KBM-7 (cell line): ENCODE measurements around the gene STON1.
A peak's percentile ranks its signal among the peaks of the same experiment; 100 is the strongest.
"Not testable (repeated sequence)": the region's sequence is repeated elsewhere in the genome, so short reads cannot be mapped to it uniquely, and the experiment has no call there.

Experiments used
- DNase-seq: peaks from one replicate; pipeline ENCODE4 v3.0.0-alpha.2; 2015
- in situ Hi-C: fragments of 300-500 bp; cut with MboI; formaldehyde crosslinking; loops from 2 replicates; pipeline ENCODE4 v1.14.3; 2020; ENCODE audit warnings: low sequenced_read_pairs, low pct_unique_long_range_greater_than_20kb, mixed read lengths

Gene STON1, protein sequence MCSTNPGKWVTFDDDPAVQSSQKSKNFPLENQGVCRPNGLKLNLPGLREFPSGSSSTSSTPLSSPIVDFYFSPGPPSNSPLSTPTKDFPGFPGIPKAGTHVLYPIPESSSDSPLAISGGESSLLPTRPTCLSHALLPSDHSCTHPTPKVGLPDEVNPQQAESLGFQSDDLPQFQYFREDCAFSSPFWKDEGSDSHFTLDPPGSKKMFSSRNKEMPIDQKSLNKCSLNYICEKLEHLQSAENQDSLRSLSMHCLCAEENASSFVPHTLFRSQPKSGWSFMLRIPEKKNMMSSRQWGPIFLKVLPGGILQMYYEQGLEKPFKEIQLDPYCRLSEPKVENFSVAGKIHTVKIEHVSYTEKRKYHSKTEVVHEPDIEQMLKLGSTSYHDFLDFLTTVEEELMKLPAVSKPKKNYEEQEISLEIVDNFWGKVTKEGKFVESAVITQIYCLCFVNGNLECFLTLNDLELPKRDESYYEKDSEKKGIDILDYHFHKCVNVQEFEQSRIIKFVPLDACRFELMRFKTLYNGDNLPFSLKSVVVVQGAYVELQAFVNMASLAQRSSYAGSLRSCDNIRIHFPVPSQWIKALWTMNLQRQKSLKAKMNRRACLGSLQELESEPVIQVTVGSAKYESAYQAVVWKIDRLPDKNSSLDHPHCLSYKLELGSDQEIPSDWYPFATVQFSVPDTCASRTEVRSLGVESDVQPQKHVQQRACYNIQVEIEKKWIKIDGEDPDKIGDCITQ

DNA sequence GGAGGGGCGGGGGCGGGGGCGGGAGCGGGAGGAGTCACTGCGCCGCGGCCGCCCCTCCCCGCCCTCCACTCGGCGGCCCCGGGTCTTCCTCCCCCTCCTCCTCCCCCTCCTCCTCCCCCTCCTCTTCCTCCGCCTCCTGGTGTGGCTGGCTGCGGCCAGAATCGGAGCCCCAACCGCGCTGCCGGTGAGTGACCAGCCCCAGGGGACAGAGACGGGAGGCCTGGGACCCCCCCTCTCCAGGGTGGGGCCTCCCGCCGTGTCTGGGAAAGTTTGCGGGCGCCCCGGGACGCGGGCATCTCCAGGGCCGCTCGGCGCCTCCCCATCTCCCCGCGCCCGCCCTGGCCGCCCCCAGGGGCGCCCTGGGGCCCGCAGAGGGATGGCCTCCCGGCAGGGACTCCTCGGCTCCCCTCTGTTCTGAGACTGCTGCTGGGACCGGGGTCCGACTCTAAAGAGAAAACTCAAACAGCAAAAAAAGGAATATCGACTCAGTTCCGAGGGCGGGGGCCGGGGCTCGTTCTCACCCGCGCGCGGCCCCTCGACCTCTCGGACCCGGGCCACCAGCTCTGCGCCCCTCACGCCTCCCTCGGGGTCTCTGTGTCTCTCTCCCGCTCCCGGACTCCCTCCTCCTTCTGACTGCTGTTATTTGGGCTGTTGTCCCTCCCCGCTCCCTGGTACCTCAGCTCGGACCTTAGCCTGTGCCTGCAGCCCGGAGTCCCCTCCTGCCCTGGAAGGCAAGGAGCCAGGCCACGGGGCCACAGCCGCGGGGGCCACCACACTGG, at the start of gene STON1:
Gene STON1 (plus strand): TSS at position 122 of the 779 bp plus-strand sequence. CDS start 50,480 bp downstream, outside the sequence.
- peak; percentile 38 for DNase-seq
- in situ Hi-C loops: no loop called here

DNA sequence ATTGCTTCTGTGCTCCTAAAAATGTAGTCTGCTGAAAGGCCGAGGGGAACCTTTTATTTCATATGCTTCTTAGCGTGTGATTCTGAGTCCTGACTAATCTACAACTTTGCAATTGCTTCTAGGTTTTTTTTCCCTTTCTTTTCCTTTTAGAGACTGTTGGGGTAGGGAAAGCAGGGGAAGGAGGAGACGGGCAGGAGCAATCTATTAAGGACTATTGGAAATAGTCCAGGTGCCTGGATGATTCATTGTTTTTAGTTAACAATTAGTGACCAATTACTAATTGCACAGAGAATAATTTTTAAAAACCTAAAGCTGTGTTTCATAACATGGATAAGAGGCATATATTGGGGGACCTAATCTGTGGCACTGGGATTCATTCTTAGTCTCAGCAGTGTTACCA, 49.4 kb upstream of the STON1 start:
- in situ Hi-C loops: no loop called here

DNA sequence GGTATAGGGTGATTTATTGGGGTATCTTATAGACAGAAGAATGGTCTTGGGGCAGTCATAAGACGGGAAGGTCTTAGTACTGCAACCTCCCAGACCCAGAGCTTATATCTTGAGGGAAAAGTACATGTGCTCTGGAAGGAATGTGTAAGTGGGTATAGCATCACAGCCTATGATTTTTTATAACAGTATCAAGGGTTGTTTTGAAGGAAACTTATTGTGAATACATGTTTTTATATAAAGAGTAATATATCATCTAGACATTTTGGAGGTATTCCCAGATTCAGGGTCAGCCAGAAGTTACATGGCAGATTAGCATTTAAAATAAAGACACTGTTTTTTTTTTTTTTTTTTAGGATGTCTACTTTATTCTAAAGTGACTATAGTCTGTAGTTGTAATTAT, 47.6 kb upstream of the STON1 start:
- DNase-seq: no peak
- in situ Hi-C loops: no loop called here

More for the DNA sequence above, 49.4 kb upstream of the STON1 start:
- no peak for DNase-seq

DNA sequence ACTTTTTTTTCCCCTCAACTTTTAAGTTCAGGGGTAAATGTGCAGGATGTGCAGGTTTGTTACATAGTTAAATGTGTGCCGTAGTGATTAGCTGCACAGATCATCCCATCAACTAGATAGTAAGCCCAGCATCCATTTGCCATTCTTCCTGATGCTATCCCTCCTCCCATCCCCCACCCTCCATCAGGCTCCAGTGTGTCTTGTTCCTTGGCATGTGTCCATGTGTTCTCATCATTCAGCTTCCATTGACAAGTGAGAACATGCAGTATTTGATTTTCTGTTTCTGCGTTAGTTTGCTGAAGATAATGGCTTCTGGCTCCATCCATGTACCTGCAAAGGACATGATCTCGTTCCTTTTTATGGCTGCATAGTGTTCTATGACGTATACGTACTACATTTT, 47.2 kb upstream of the STON1 start:
- DNase-seq: no peak

DNA sequence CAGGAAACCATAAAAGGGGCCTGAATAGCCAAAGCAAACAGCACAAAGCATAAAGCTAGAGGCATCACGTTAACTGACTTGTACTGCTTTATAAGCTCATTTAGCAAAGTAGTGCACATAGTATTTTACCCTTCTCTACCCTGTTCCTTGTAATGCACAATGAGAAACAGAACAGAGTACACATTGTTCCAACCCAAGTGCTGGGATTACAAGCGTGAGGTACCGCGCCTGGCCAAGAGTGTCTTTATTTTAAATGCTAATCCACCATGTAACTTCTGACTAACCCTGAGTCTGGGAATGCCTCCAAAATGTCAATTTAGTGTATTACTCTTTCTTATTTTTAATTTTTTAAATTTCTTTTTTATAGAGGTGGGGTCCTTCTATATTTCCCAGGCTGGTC, 46.4 kb upstream of the STON1 start:
- no peak for DNase-seq
- in situ Hi-C loops: no loop called here

More for the DNA sequence above, 47.2 kb upstream of the STON1 start:
- in situ Hi-C loops: no loop called here

DNA sequence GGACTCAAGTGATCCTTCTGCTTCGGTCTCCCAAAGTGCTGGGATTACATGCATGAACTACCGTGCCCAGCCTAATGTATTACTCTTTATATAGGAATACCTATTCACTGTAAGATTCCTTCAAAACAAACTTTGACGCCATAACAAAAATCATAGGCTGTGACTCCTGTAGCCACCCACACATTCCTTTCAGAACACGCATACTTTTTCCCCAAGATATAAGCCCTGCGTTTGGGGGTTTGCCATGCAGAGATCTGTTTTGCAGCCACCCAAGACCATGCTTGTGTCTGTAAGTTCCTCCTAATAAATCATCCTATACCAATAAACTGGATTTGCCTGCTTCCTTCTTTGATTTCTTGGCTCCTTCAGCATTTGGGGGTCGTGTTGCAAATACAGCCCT, 46.0 kb upstream of the STON1 start:
- DNase-seq: no peak
- in situ Hi-C loops: no loop called here

DNA sequence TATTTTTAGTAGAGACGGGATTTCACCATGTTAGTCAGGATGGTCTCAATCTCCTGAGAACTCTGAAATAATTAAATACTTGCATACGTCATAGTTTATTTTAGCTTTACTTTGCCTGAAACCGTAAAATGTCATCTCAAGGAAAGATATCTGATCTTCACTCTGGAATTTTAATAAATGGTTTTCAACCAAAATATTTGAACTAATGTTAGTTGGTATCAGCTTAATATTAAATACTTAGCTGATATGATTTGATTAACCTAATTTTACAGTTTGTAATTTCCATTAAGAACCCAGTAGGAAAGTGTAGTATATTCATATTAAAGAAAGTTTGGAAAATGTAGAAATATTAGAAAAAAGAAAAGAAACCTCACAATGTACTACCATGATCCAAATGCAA, 41.4 kb upstream of the STON1 start:
- no peak for DNase-seq
- in situ Hi-C loops: no loop called here

DNA sequence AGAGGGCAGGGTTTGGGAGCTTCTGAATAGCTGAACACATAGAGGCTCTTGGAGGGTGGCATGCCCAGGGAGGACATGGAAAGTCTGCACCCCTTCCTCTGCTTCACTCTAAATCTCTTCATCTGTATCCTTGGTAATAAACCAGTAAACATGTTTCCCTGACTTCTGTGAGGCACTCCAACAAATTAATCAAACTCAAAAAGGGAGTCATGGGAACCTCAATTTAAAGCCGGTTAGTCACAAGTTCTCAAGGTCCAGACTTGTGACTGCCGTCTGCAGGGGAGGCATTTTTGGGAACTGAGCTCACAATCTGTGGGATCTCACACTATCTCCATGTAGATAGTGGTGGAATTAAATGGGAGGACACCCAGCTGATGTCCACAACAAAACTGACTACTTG, 33.1 kb upstream of the STON1 start:
- no peak for DNase-seq
- in situ Hi-C loops: no loop called here

DNA sequence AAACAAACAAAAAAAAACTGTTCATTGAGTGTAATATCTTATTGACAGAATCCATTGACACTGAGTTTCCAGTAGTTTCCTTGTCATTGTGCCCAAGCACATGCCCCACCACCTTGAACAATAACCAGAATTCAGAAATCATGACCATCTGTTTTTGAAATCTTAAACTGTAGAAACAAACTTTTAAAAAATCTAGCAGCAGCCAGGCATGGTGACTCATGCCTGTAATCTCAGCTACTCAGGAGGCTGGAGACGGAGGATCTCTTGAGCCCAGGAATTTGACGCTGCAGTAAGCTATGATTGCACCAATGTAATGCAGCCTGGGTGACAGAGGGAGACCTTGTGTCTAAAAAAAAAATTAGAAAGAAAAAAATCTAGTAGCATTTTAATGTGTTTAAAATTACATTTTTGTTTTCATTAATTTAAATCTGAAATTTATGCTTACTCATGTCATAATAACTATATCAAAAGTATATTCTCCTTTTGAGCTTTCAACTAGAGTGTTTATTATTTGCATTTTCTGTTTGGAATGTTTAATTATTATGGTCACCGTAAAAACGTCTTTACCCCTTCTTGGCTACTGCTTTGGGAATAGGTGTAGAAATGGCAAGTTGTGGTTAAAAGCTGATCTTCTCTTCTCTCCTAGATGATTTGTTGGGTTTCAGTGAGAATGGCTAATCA, 25.2 kb upstream of the STON1 start:
- in situ Hi-C loops: no loop called here
- DNase-seq: no peak

DNA sequence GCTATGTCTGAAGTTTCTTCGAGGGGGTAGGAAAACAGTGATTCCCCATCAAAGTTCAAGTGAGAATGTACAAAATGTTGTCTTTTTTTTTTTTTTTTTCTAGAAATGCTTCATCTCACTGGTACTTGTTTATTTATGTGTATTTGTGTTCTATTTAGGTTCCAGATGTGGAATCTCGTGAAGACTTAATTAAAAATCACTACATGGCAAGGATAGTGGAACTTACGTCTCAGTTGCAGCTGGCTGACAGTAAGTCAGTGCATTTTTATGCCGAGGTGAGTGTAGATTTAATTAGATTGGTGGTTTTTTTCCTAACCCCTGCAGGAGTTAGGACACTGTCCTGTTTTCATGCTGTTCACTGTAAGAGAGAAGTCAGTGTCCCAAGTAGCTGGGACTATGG, 22.8 kb upstream of the STON1 start:
- DNase-seq: no peak
- in situ Hi-C loops: no loop called here

DNA sequence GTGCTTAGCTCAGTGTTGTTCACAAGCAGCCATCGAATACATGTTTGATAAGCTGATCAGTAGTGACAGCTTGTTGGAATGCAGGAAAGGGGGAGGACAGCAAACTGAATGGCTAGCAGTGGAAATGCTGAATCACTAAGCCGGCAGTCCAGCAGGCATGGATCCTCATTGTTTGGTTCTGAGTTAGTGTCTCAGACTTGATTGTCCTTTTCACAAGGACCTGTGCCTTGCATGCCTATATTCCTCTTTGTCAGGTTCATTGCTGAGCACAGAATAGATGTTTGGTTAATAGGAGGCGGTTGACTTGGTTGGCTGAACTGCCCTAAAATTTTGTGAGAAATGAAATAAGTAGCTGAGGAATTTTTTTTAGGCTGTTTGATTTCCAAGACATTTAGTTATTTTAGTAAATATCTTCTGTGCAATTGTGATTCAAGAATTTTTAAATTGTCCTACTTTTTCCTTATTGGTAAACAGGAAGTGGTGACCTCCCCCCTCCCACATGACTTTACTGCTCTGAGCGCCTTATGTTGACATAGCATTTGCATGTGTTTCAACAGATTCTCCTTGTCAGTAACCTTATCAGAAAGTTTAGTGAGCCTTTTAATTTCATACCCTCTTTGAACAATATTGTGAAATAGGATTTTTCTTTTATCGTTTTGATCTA, 21.4 kb upstream of the STON1 start:
- in situ Hi-C loops: no loop called here
- DNase-seq: peak; percentile 20

DNA sequence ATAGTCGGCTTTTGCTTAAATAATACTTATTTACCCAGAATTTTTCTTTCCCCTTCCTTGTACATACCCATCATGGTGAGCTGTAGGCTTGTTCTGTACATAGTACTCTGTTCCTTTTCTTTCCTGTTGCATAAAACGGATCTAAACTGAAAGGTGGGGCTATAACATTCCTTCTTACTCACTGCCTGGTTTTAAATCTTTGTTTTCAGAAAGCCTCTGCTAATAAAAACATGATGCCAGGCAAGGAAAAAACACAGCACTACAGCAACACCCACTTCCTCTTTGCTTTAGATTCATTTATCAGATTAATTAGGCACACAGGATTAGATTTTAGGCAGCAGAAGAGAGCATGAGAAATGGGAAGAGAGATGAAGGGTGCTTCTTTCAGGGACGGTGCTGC, 19.6 kb upstream of the STON1 start:
- in situ Hi-C loops: no loop called here
- no peak for DNase-seq

DNA sequence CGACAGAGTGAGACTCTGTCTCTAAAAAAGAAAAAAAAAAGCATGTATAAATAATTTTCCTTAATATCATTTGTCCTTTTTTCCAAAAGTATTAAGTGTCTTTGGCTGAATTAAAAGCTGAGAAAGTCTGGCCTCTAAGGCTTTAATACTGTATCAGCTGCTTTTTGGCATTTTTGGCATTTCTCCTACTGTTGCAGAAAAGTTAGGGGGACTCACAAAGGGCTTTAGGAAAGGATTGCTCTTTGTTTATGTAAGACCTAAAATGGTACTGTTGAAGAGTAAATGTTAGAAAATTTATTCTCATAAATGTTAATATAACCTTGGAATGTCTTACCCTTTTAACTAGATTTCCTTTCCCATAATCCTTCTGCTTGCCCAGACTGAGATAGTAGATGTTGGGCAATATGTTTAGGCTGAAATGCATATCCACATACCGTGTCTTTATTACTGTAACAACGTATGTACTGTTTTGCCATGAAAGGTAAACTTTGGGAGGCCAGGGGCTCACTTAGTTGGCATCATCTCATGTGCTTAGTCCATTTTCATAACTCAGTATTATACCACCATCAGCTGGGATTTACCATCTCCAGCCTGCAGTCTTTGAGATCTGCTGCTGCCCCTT, 18.0 kb upstream of the STON1 start:
- DNase-seq: no peak
- in situ Hi-C loops: no loop called here

DNA sequence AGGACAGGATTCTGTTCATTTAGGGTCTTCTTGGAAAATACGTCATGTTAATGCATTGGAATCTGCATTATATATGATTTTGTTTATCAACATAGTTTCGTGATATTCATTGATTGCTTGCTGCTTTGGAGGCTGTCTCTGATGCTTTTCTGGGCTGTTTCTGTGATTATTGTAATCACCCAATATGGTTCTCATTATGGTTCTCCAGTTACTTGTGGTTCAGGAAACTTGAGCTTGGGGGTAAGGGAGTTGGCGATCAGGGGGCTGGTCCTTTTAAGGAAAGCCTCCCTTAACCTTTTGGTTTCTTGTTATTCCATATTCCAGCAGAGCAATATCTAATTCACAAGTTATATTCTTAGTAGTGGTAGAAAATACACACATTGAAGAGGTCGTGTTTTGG, 17.4 kb upstream of the STON1 start:
- DNase-seq: no peak
- in situ Hi-C loops: no loop called here

DNA sequence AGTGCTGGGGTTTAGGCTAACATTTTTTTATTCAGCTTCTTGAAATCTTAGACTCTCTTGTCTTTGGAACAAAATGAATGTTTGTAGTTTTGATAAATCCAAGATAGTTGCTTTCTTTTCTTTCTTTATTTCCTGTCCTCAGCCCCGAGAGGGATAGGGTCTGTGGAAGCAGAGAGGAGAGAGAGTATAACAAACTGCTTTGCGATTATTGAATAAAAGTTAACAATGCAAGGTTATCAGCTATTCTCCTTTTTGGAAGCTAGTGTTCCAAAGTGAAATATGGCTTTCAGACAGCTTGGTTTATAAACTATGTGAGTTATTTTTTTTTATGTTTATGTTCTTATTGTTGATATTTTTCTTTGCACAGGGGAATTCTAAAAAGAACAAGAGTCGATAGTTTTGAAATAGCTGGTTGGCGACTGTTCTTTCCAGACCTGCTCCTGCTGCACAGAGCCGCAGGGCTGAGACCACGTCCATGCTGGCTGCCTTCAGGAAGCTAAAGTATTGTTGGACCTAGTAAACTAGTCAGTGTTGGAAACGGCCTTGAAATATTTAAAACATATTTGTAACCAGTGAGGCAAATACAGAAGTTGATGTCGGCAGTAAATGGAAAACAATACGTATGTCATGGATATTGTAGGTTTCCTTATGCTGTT, 15.5 kb upstream of the STON1 start:
- DNase-seq: no peak
- in situ Hi-C loops: no loop called here

DNA sequence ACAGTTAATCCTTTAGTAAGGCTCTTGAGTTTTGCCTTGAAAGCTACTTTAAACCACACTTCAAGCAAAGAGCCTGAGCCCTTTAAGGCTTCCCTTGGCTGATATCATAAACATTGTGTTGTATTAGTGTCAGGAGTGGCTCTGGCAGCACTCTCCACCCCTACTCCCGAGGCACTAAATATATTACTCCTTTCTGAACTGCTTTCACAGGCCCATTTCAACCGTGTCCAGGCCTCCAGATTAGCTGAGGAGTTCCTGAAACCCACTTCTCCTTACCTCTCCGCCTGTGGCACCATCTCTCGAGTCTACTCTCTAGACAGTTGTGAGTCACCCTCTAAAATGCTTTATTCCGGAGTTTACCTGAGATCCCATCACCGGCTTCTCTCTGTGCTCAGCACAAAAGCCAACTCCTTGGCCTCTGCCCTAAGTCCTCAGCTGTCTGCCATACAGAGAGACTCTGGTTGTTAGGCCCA, 14.4 kb upstream of the STON1 start:
- DNase-seq: no peak
- in situ Hi-C loops: no loop called here

DNA sequence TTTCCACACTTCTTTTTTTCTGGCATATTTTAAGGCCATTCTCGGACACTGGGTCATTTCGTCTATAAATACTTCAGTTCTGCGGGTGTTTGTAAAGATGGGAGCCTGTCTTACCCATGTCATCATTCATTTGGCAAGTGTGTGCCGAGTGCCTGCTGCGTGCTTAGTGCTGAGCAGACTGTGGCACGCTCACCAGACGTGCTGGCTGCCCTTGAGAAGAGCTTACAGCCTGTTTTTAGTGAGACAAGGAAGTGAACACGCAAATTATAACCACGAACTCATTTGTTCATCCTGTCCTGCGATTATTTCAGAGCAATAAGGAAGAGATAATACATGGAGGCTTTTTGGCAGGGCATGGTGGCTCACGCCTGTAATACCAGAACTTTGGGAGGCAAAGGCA, 10.4 kb upstream of the STON1 start:
- in situ Hi-C loops: no loop called here

DNA sequence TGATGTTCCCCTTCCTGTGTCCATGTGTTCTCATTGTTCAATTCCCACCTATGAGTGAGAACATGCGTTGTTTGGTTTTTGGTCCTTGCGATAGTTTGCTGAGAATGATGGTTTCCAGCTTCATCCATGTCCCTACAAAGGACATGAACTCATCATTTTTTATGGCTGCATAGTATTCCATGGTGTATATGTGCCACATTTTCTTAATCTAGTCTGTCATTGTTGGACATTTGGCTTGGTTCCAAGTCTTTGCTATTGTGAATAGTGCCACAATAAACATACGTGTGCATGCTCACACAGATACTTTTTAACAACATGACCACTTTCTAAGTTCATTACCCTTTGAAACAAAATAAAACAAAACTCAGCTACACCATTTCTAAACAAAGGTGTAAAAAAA, 5.2 kb upstream of the STON1 start:
- in situ Hi-C loops: not testable (repeated sequence)

More for the DNA sequence above, 10.4 kb upstream of the STON1 start:
- DNase-seq: peak; percentile 38

More for the DNA sequence above, 5.2 kb upstream of the STON1 start:
- not testable (repeated sequence) for DNase-seq
